ENCODE measurements around the gene NOXRED1. TPM values are rescaled to one million over a fixed set of nuclear protein-coding genes. Genes with fewer than 3 reads are reported as not detected.
A peak's percentile ranks its signal among the peaks of the same experiment; 100 is the strongest.

NOXRED1 gene
- total RNA-seq, 1 experiment from 2014 or later, result 1.2 TPM

- no peak overlapping the region for H3K4me3 Mint-ChIP-seq (ENCODE audit: low read depth, unreplicated experiment)
- no peaks in the 10 kb centered on the region for H3K9me3 Mint-ChIP-seq (ENCODE audit: low read depth, unreplicated experiment)
- TF ChIP-seq, protein P1, sequence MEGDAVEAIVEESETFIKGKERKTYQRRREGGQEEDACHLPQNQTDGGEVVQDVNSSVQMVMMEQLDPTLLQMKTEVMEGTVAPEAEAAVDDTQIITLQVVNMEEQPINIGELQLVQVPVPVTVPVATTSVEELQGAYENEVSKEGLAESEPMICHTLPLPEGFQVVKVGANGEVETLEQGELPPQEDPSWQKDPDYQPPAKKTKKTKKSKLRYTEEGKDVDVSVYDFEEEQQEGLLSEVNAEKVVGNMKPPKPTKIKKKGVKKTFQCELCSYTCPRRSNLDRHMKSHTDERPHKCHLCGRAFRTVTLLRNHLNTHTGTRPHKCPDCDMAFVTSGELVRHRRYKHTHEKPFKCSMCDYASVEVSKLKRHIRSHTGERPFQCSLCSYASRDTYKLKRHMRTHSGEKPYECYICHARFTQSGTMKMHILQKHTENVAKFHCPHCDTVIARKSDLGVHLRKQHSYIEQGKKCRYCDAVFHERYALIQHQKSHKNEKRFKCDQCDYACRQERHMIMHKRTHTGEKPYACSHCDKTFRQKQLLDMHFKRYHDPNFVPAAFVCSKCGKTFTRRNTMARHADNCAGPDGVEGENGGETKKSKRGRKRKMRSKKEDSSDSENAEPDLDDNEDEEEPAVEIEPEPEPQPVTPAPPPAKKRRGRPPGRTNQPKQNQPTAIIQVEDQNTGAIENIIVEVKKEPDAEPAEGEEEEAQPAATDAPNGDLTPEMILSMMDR (IDR thresholded peaks at IDR 0.05; ENCODE audit: unreplicated experiment), result no peak
- peaks cover 13% of the 10 kb centered on the region for H3K27me3 Mint-ChIP-seq (ENCODE audit: unreplicated experiment)
- CTCF ChIA-PET, result no interaction called here
- H3K4me1 Mint-ChIP-seq (ENCODE audit: low read depth, unreplicated experiment), result no peaks in the 10 kb centered on the region
- H3K27ac Mint-ChIP-seq (ENCODE audit: unreplicated experiment), result no peak overlapping the region
- intact Hi-C loops (cut with micrococcal nuclease; ENCODE audit: unreplicated experiment), result no loop called here
- DNase-seq, result no peak
- H3K36me3 Mint-ChIP-seq (ENCODE audit: insufficient read depth, unreplicated experiment), result peaks cover 27% of the 10 kb centered on the region
- no TSS peak for BruUV-seq (replicated peaks)
Observed at GRCh38 chr14:77467801-77468200, 44.5 kb upstream of the NOXRED1 start.

GRCh38 chr14:77459072-77459723 is 35.9 kb upstream of the NOXRED1 start:
- H3K27ac Mint-ChIP-seq (ENCODE audit: unreplicated experiment), result peak overlapping the region; percentile 95
- CTCF ChIA-PET, result interaction anchor here (1.3 kb wide), 1 partner anchor 39 kb away, joined by 3 read pairs; the partner anchor contains the start of gene ISM2
- TF ChIP-seq, protein P1 (IDR thresholded peaks at IDR 0.05; ENCODE audit: unreplicated experiment), result peak; percentile 52
- intact Hi-C loops (cut with micrococcal nuclease; ENCODE audit: unreplicated experiment), result loop anchor here (2.0 to 5.0 kb wide), 2 partner anchors 137 to 248 kb away; partner anchors contain the start of genes GSTZ1 and POMT2
- H3K4me1 Mint-ChIP-seq (ENCODE audit: low read depth, unreplicated experiment), result peaks cover 12% of the 10 kb centered on the region
- H3K36me3 Mint-ChIP-seq (ENCODE audit: insufficient read depth, unreplicated experiment), result peaks cover 61% of the 10 kb centered on the region
- peak overlapping the region; percentile 91 for H3K4me3 Mint-ChIP-seq (ENCODE audit: low read depth, unreplicated experiment)
- no peaks in the 10 kb centered on the region for H3K9me3 Mint-ChIP-seq (ENCODE audit: low read depth, unreplicated experiment)
- BruUV-seq (replicated peaks), result TSS peak; percentile 44
- H3K27me3 Mint-ChIP-seq (ENCODE audit: unreplicated experiment), result no peaks in the 10 kb centered on the region
- DNase-seq, result peak; percentile 63

DNA sequence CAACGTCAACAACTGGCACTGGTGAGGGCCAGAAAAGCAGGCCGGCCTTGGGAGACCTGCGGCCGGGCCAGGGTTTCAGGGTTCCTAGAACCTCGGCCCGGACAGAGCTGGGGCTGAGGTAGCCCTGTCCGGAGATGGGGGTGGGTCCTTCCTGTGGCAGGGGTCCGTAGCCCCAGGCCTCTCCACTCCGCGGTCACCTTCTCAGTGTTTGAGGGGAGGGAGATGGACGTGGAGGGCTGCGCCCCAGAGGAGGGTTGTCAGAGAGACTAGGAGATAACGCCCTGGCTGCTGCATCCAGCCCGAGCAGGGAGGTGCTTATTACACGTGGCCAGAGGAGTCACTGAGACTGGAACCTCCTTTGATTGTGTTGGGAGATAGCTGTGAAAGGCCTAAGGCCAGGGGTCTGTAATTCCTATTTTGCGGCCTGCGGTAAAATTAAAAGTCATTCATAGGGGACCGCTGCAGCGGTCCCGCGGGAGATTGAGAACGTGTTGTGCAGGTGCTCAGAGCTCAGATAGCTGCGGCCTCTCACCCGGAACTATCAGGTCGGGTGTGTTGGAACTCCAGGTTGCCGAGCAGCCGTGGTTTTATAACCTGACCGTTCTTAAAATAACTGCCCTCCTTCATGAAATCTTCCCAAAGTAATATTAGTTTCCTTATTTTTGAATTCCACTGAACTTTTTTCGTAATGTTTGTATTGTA is 35.1 kb upstream of the NOXRED1 start:
- H3K4me1 Mint-ChIP-seq (ENCODE audit: low read depth, unreplicated experiment), result peaks cover 12% of the 10 kb centered on the region
- H3K27ac Mint-ChIP-seq (ENCODE audit: unreplicated experiment), result peak overlapping the region; percentile 95
- DNase-seq, result peak; percentile 9
- H3K27me3 Mint-ChIP-seq (ENCODE audit: unreplicated experiment), result no peaks in the 10 kb centered on the region
- TF ChIP-seq, protein P1 (IDR thresholded peaks at IDR 0.05; ENCODE audit: unreplicated experiment), result no peak
- H3K36me3 Mint-ChIP-seq (ENCODE audit: insufficient read depth, unreplicated experiment), result peaks cover 55% of the 10 kb centered on the region
- CTCF ChIA-PET, result interaction anchor here (1.3 kb wide), 1 partner anchor 40 kb away, joined by 3 read pairs; the partner anchor contains the start of gene ISM2
- no TSS peak for BruUV-seq (replicated peaks)
- no peaks in the 10 kb centered on the region for H3K9me3 Mint-ChIP-seq (ENCODE audit: low read depth, unreplicated experiment)
- H3K4me3 Mint-ChIP-seq (ENCODE audit: low read depth, unreplicated experiment), result peak overlapping the region; percentile 91
- intact Hi-C loops (cut with micrococcal nuclease; ENCODE audit: unreplicated experiment), result loop anchor here (2.0 to 5.0 kb wide), 2 partner anchors 136 to 248 kb away; partner anchors contain the start of genes GSTZ1 and POMT2

DNA sequence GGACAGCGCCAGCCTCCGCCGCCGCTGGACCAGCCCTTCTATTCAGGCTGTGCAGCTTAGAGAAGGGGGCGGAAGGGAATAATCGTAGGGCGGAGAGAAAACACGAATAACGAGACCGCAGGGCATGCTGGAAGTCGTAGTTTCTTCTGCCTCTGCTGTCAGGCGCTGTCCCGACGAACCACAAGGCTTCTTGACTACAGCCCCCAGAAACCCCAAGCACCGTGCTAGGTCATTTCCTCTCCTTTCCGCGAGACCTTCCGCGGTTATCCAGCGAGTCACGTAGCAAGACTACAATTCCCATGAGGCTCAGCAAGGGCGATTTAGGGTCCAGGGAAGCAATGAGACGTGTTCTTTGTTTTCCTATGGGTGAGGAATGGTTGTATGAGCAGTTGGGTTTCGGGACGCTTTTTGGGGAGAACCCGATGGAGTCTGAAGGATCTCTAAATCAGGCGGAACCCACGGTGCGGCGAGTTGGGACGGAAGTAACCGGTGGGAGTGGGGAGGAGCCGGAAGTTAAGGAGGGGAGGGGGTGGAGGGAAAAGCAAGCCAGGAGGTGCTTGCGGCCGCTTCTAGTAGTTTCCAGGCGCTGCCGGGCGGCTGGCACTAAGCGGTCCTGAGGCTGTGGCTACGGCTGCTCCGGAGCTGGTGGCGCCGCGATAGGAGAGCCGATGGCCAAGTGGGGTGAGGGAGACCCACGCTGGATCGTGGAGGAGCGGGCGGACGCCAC is 34.4 kb upstream of the NOXRED1 start, which contains the start of the genes AHSA1 and VIPAS39:
Gene AHSA1 (plus strand): TSS at position 572 of the 727 bp plus-strand sequence. CDS start 97 bp downstream, at position 669.
Gene VIPAS39 (minus strand): TSS at position 80 of the 727 bp plus-strand sequence. CDS start 3,499 bp downstream, outside the sequence.
- CTCF ChIA-PET, result no interaction called here
- peak; percentile 92 for DNase-seq
- H3K27ac Mint-ChIP-seq (ENCODE audit: unreplicated experiment), result peak within 1 kb of the TSS; percentile 95
- TF ChIP-seq, protein P1 (IDR thresholded peaks at IDR 0.05; ENCODE audit: unreplicated experiment), result no peak
- H3K9me3 Mint-ChIP-seq (ENCODE audit: low read depth, unreplicated experiment), result no peaks in the 10 kb centered on the region
- BruUV-seq (replicated peaks), result no TSS peak
- H3K4me1 Mint-ChIP-seq (ENCODE audit: low read depth, unreplicated experiment), result peaks cover 12% of the 10 kb centered on the region
- peaks cover 61% of the 10 kb centered on the region for H3K36me3 Mint-ChIP-seq (ENCODE audit: insufficient read depth, unreplicated experiment)
- intact Hi-C loops (cut with micrococcal nuclease; ENCODE audit: unreplicated experiment), result loop anchor here (2.0 to 5.0 kb wide), 2 partner anchors 135 to 249 kb away; partner anchors contain the start of genes GSTZ1 and POMT2
- H3K27me3 Mint-ChIP-seq (ENCODE audit: unreplicated experiment), result no peaks in the 10 kb centered on the region
- H3K4me3 Mint-ChIP-seq (ENCODE audit: low read depth, unreplicated experiment), result peak within 1 kb of the TSS; percentile 91

Data from Calu3 (cell line).